Stomach (tissue), 4 donors: ENCODE data around the gene ADAM19.

Experiments used
- POLR2A ChIP-seq, 4 donors: fragments of 450-650 bp; IDR thresholded peaks; one replicate each; pipeline ENCODE4 v1.6.1; 2016; ENCODE audit warnings: antibody characterized with exemption in 4 of 4, control low read depth in 2 of 4, mild to moderate bottlenecking in 1 of 4, moderate library complexity in 1 of 4
- TF ChIP-seq, protein P1 (sequence below), 7 experiments: fragments of 450-650 bp in 4 of 7; fragments of 200-600 bp in 3 of 7; sonication (generic) in 3 of 7; IDR thresholded peaks; one replicate each; pipeline ENCODE4 v1.5.1; 2016 to 2019; ENCODE audit warnings: antibody characterized with exemption in 7 of 7, control low read depth in 2 of 7, mild to moderate bottlenecking in 1 of 7

GRCh38 chr5:157505496-157505895 lies 70.1 kb downstream of the ADAM19 start:
- TF ChIP-seq, protein P1, sequence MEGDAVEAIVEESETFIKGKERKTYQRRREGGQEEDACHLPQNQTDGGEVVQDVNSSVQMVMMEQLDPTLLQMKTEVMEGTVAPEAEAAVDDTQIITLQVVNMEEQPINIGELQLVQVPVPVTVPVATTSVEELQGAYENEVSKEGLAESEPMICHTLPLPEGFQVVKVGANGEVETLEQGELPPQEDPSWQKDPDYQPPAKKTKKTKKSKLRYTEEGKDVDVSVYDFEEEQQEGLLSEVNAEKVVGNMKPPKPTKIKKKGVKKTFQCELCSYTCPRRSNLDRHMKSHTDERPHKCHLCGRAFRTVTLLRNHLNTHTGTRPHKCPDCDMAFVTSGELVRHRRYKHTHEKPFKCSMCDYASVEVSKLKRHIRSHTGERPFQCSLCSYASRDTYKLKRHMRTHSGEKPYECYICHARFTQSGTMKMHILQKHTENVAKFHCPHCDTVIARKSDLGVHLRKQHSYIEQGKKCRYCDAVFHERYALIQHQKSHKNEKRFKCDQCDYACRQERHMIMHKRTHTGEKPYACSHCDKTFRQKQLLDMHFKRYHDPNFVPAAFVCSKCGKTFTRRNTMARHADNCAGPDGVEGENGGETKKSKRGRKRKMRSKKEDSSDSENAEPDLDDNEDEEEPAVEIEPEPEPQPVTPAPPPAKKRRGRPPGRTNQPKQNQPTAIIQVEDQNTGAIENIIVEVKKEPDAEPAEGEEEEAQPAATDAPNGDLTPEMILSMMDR (IDR thresholded peaks at IDR 0.05) = no peak
- TF ChIP-seq POLR2A (IDR thresholded peaks at IDR 0.05) = no peak
